CD14-positive monocyte (primary cell): ENCODE measurements around the gene ACOT11. TPM values are rescaled to one million over a fixed set of nuclear protein-coding genes. Genes with fewer than 3 reads are reported as not detected.
A peak's percentile ranks its signal among the peaks of the same experiment; 100 is the strongest.

Experiments used
- DNase-seq, 3 donors: peaks; one replicate each; pipeline ENCODE4 v3.0.0-alpha.2; 2011 to 2022
- H2AFZ ChIP-seq: 2 replicates; pipeline ENCODE4 v1.6.0; 2012; ENCODE audit warnings: mild to moderate bottlenecking, low read depth, low read length, inconsistent platforms; ENCODE audit not compliant: insufficient read depth, poor library complexity, severe bottlenecking
- H3K27ac ChIP-seq, 2 donors: 1 replicate in 1 of 2; 2 replicates in 1 of 2; pipeline ENCODE4 v1.5.1; 2012 to 2013; ENCODE audit warnings: low read length in 2 of 2, control low read depth in 1 of 2, inconsistent platforms in 1 of 2, low read depth in 1 of 2, mild to moderate bottlenecking in 1 of 2
- H3K27me3 ChIP-seq, 2 donors: one replicate each; pipeline versions ENCODE4 v1.6.0 to v1.6.1; 2011 to 2013; ENCODE audit warnings: low read length in 2 of 2; ENCODE audit not compliant: control insufficient read depth in 2 of 2, insufficient read depth in 2 of 2
- H3K36me3 ChIP-seq, 2 donors: replicated peaks in 1 of 2; 1 replicate in 1 of 2; 2 replicates in 1 of 2; pipeline versions ENCODE4 v1.5.1 to v1.6.1; 2012 to 2013; ENCODE audit warnings: low read length in 2 of 2, control low read depth in 1 of 2, inconsistent platforms in 1 of 2, mild to moderate bottlenecking in 1 of 2; ENCODE audit not compliant: insufficient read depth in 2 of 2, control insufficient read depth in 1 of 2
- H3K4me1 ChIP-seq, 2 donors: 1 replicate in 1 of 2; 2 replicates in 1 of 2; pipeline versions ENCODE4 v1.5.1 to v1.6.1; 2012 to 2013; ENCODE audit warnings: low read length in 2 of 2, control low read depth in 1 of 2, inconsistent platforms in 1 of 2, mild to moderate bottlenecking in 1 of 2, moderate library complexity in 1 of 2; ENCODE audit not compliant: insufficient read depth in 2 of 2, control insufficient read depth in 1 of 2
- H3K4me2 ChIP-seq: replicated peaks from 2 replicates; pipeline ENCODE3; 2012; ENCODE audit warnings: low read length, moderate library complexity, mild to moderate bottlenecking; ENCODE audit not compliant: poor library complexity, severe bottlenecking; ENCODE audit errors: extremely low read depth
- H3K4me3 ChIP-seq, 3 experiments: fragments of 200-600 bp in 1 of 3; sonication (generic) in 1 of 3; replicated peaks in 1 of 3; 1 replicate in 2 of 3; 2 replicates in 1 of 3; pipeline ENCODE4 v1.5.1; 2011 to 2013; ENCODE audit warnings: low read length in 3 of 3, mild to moderate bottlenecking in 3 of 3, control low read depth in 2 of 3, low read depth in 2 of 3, inconsistent platforms in 1 of 3, moderate library complexity in 1 of 3
- H3K79me2 ChIP-seq: 2 replicates; pipeline ENCODE4 v1.6.0; 2012; ENCODE audit warnings: mild to moderate bottlenecking, control low read depth, inconsistent platforms, low read length, moderate library complexity; ENCODE audit not compliant: insufficient read depth
- H3K9ac ChIP-seq: 2 replicates; pipeline ENCODE4 v1.6.0; 2017; ENCODE audit warnings: low read length, mild to moderate bottlenecking; ENCODE audit not compliant: insufficient read depth, poor library complexity, severe bottlenecking
- H3K9me3 ChIP-seq, 2 donors: replicated peaks in 1 of 2; 1 replicate in 1 of 2; 2 replicates in 1 of 2; pipeline versions ENCODE4 v1.5.1 to v1.6.1; 2012 to 2013; ENCODE audit warnings: low read length in 2 of 2, control low read depth in 1 of 2; ENCODE audit not compliant: control insufficient read depth in 1 of 2, insufficient read depth in 1 of 2
- H4K20me1 ChIP-seq: 2 replicates; pipeline ENCODE4 v1.6.0; 2012; ENCODE audit warnings: mild to moderate bottlenecking, low read length, control low read depth, moderate library complexity; ENCODE audit not compliant: insufficient read depth
- H3K27ac Mint-ChIP-seq, 7 donors: one replicate each; pipeline ENCODE4 v1.8.0; 2020; ENCODE audit warnings: mild to moderate bottlenecking in 7 of 7, mixed read lengths in 7 of 7, moderate library complexity in 6 of 7, inconsistent platforms in 2 of 7
- H3K27me3 Mint-ChIP-seq, 3 donors: one replicate each; pipeline ENCODE4 v1.8.0; 2021 to 2022; ENCODE audit warnings: low read depth in 3 of 3, mild to moderate bottlenecking in 3 of 3, mixed read lengths in 3 of 3, moderate library complexity in 3 of 3, inconsistent platforms in 1 of 3
- H3K36me3 Mint-ChIP-seq, 2 donors: one replicate each; pipeline ENCODE4 v1.8.0; 2020; ENCODE audit warnings: mixed read lengths in 2 of 2, inconsistent platforms in 1 of 2, mild to moderate bottlenecking in 1 of 2
- H3K4me1 Mint-ChIP-seq: one replicate; pipeline ENCODE4 v1.8.0; 2020; ENCODE audit warnings: mild to moderate bottlenecking, mixed read lengths
- H3K4me3 Mint-ChIP-seq, 2 donors: one replicate each; pipeline ENCODE4 v1.8.0; 2020; ENCODE audit warnings: mild to moderate bottlenecking in 2 of 2, mixed read lengths in 2 of 2, moderate library complexity in 1 of 2
- H3K9me3 Mint-ChIP-seq, 7 donors: one replicate each; pipeline ENCODE4 v1.8.0; 2020 to 2022; ENCODE audit warnings: mixed read lengths in 7 of 7, mild to moderate bottlenecking in 6 of 7, moderate library complexity in 6 of 7, inconsistent platforms in 2 of 7
- WGBS: methylation state at CpG from one replicate; pipeline ENCODE4 v1.1.5; 2013; ENCODE audit warnings: missing lambda C conversion rate; ENCODE audit not compliant: insufficient coverage; 5-methylcytosine and 5-hydroxymethylcytosine counted together
- intact Hi-C, 2 donors: fragments of 100-400 bp; cut with micrococcal nuclease; formaldehyde crosslinking; loops; one replicate each; pipeline versions ENCODE4 v1.15.0 to v1.15.1; 2023
- polyA plus RNA-seq, 3 donors: library from polyadenylated mRNA; depleted of rRNA in 1 of 3; unstranded in 2 of 3; stranded (reverse) in 1 of 3; fragments of 300-500 nt in 2 of 3; fragments of >200 nt in 1 of 3; fragmentation: Illumina TruSeq in 2 of 3; gene quantifications; 1 replicate in 2 of 3; 2 replicates in 1 of 3; pipeline ENCODE4 v1.2.3, GENCODE V29; 2012 to 2021
- TF ChIP-seq, protein P1 (sequence below): fragments of 200-600 bp; IDR thresholded peaks from one replicate; pipeline ENCODE4 v1.8.0; 2022; ENCODE audit warnings: antibody characterized with exemption, mild to moderate bottlenecking

ACOT11 gene
- polyA plus RNA-seq, 3 donors, result 0.18 to 2.1 (median 0.79) TPM

DNA sequence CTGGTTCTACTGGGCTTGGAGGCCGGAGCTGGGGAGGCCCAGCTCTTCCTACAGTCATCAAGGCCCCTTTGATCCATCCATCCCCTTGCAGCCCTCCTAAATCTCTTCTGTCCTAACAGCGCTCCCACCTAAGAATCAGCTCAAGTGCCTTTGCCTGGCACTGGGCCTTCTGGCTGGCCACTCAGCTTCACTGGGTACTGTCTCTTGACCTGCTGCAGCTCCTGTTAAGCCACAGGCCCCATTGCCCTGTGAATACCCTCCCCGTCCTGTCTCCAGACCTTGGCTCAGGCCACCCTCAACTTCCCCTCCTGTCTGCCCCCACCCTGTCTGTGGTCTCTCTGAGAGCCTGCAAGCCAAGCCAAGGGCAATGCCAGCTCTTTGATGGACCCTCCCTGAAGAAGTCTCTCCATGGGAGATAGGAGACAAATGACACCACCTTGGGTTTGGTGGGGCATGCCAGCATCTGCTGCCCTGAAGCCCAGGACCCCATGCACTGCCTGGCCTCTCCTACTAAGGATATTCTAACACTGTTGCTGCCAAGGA, 48.0 kb downstream of the ACOT11 start:
- H3K4me2 ChIP-seq, result no peak overlapping the region
- H3K36me3 ChIP-seq, result no peaks in the 10 kb centered on the region
- no peak overlapping the region for H3K27ac ChIP-seq
- TF ChIP-seq, protein P1, sequence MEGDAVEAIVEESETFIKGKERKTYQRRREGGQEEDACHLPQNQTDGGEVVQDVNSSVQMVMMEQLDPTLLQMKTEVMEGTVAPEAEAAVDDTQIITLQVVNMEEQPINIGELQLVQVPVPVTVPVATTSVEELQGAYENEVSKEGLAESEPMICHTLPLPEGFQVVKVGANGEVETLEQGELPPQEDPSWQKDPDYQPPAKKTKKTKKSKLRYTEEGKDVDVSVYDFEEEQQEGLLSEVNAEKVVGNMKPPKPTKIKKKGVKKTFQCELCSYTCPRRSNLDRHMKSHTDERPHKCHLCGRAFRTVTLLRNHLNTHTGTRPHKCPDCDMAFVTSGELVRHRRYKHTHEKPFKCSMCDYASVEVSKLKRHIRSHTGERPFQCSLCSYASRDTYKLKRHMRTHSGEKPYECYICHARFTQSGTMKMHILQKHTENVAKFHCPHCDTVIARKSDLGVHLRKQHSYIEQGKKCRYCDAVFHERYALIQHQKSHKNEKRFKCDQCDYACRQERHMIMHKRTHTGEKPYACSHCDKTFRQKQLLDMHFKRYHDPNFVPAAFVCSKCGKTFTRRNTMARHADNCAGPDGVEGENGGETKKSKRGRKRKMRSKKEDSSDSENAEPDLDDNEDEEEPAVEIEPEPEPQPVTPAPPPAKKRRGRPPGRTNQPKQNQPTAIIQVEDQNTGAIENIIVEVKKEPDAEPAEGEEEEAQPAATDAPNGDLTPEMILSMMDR, result no peak
- H3K9me3 ChIP-seq, result no peaks in the 10 kb centered on the region
- H3K27me3 ChIP-seq, result no peaks in the 10 kb centered on the region
- no peak overlapping the region for H3K4me3 ChIP-seq
- no peaks in the 10 kb centered on the region for H3K4me1 Mint-ChIP-seq
- intact Hi-C loops, result no loop called here
- H3K27me3 Mint-ChIP-seq, result peaks cover 0 to 1% (median 0%) of the 10 kb centered on the region in 3 donors
- DNase-seq, result no peak
- no peak overlapping the region for H3K4me3 Mint-ChIP-seq
- H3K9ac ChIP-seq, result no peak overlapping the region
- no peaks in the 10 kb centered on the region for H3K4me1 ChIP-seq
- no peak overlapping the region for H2AFZ ChIP-seq
- H3K9me3 Mint-ChIP-seq, result no peaks in the 10 kb centered on the region
- no peaks in the 10 kb centered on the region for H3K79me2 ChIP-seq
- WGBS, result 100% methylated on average over 2 of the region's 3 CpGs
- no peaks in the 10 kb centered on the region for H4K20me1 ChIP-seq
- H3K36me3 Mint-ChIP-seq, result peaks cover 12 to 29% of the 10 kb centered on the region in 2 donors
- H3K27ac Mint-ChIP-seq, result peak overlapping the region in 2 of 7 donors; percentile 45 to 53

DNA sequence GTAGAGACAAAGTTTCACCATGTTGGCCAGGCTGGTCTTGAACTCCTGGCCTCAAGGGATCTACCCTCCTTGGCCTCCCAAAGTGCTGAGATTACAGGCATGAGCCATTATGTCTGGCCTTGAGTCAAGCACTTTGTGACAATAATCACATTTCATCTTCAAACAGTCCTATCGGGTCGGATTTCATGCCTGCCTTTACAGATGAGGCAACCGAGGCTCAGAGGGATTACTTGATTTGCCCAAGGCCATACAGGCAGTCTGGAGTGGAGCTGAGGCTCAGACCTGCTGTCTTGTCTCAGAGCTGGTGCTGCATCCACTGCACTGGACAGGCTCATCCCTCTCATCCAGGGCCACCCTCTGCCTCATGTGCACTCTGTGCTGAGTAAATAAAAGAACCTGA, 48.7 kb downstream of the ACOT11 start:
- Histone ChIP-seq H2AFZ (no peak overlapping the region), H3K36me3 (no peaks in the 10 kb centered on the region), H3K27ac (no peak overlapping the region), H3K4me1 (no peaks in the 10 kb centered on the region), H4K20me1 (no peaks in the 10 kb centered on the region), H3K9ac (no peak overlapping the region), H3K27me3 (no peaks in the 10 kb centered on the region), H3K4me2 (no peak overlapping the region), H3K4me3 (no peak overlapping the region), H3K9me3 (no peaks in the 10 kb centered on the region), H3K79me2 (no peaks in the 10 kb centered on the region)
- H3K27me3 Mint-ChIP-seq, result peaks cover 0 to 1% (median 0%) of the 10 kb centered on the region in 3 donors
- no peaks in the 10 kb centered on the region for H3K9me3 Mint-ChIP-seq
- H3K4me1 Mint-ChIP-seq, result no peaks in the 10 kb centered on the region
- intact Hi-C loops, result no loop called here
- TF ChIP-seq, protein P1, result no peak
- no peak overlapping the region for H3K27ac Mint-ChIP-seq
- no peak overlapping the region for H3K4me3 Mint-ChIP-seq
- 97% methylated on average over 3 of the region's 3 CpGs for WGBS
- peaks cover 12 to 30% of the 10 kb centered on the region in 2 donors for H3K36me3 Mint-ChIP-seq
- DNase-seq, result no peak
